Measurements from ENCODE around the gene DLX5. TPM values are rescaled to one million over a fixed set of nuclear protein-coding genes. Genes with fewer than 3 reads are reported as not detected.

Gene DLX5
- total RNA-seq, 1 experiment from 2014 or later, result not detected

DNA sequence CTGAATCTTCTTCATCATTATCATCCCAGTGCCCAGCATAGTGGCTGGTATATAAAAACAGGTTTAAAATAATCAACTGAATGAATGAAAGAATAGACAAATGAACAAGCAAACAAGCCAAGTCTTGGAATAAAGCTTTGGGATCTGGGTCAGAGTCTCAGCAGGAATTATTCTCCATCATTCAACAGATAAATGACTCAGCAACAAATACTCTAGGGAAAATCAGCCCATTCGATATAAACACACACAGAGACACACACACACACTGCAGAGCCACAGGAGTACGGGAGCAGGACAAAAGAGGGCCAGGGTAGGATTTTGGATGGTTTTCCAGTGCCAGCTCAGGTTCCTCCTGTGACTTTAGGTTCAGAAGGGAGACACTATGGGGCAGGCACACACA is 48.5 kb downstream of the DLX5 start:
- Histone ChIP-seq H3K4me3 (ENCODE audit: low read depth in 2 of 2, low read length in 2 of 2) (no peak overlapping the region), H3K4me1 (ENCODE audit: control insufficient read depth, insufficient read depth, low read length) (no peaks in the 10 kb centered on the region), H3K36me3 (ENCODE audit: control insufficient read depth, insufficient read depth, low read length) (no peaks in the 10 kb centered on the region), H3K27ac (ENCODE audit: low read length) (no peak overlapping the region), H3K9me3 (ENCODE audit: control insufficient read depth, insufficient read depth, low read depth, low read length) (no peaks in the 10 kb centered on the region), H3K27me3 (ENCODE audit: control insufficient read depth, insufficient read depth, low read length) (no peaks in the 10 kb centered on the region)
- ChIA-PET CTCF (no interaction called here), POLR2A (no interaction called here)
- intact Hi-C loops (cut with micrococcal nuclease; ENCODE audit: unreplicated experiment) (no loop called here), in situ Hi-C loops (cut with HindIII; ENCODE audit: low pct_unique_long_range_greater_than_20kb, low sequenced_read_pairs) (no loop called here)
- ATAC-seq, result no peak
- TF ChIP-seq, protein P1, sequence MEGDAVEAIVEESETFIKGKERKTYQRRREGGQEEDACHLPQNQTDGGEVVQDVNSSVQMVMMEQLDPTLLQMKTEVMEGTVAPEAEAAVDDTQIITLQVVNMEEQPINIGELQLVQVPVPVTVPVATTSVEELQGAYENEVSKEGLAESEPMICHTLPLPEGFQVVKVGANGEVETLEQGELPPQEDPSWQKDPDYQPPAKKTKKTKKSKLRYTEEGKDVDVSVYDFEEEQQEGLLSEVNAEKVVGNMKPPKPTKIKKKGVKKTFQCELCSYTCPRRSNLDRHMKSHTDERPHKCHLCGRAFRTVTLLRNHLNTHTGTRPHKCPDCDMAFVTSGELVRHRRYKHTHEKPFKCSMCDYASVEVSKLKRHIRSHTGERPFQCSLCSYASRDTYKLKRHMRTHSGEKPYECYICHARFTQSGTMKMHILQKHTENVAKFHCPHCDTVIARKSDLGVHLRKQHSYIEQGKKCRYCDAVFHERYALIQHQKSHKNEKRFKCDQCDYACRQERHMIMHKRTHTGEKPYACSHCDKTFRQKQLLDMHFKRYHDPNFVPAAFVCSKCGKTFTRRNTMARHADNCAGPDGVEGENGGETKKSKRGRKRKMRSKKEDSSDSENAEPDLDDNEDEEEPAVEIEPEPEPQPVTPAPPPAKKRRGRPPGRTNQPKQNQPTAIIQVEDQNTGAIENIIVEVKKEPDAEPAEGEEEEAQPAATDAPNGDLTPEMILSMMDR (IDR thresholded peaks at IDR 0.05), result no peak
- TF ChIP-seq TCF7L2 (IDR thresholded peaks at IDR 0.05; ENCODE audit: low read depth, low read length), result no peak
- TF ChIP-seq, protein P2, sequence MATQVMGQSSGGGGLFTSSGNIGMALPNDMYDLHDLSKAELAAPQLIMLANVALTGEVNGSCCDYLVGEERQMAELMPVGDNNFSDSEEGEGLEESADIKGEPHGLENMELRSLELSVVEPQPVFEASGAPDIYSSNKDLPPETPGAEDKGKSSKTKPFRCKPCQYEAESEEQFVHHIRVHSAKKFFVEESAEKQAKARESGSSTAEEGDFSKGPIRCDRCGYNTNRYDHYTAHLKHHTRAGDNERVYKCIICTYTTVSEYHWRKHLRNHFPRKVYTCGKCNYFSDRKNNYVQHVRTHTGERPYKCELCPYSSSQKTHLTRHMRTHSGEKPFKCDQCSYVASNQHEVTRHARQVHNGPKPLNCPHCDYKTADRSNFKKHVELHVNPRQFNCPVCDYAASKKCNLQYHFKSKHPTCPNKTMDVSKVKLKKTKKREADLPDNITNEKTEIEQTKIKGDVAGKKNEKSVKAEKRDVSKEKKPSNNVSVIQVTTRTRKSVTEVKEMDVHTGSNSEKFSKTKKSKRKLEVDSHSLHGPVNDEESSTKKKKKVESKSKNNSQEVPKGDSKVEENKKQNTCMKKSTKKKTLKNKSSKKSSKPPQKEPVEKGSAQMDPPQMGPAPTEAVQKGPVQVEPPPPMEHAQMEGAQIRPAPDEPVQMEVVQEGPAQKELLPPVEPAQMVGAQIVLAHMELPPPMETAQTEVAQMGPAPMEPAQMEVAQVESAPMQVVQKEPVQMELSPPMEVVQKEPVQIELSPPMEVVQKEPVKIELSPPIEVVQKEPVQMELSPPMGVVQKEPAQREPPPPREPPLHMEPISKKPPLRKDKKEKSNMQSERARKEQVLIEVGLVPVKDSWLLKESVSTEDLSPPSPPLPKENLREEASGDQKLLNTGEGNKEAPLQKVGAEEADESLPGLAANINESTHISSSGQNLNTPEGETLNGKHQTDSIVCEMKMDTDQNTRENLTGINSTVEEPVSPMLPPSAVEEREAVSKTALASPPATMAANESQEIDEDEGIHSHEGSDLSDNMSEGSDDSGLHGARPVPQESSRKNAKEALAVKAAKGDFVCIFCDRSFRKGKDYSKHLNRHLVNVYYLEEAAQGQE (IDR thresholded peaks at IDR 0.05; ENCODE audit: insufficient read depth in 1 of 2, low read depth in 2 of 2, low read length in 1 of 2), result no peak
- TF ChIP-seq SIN3A (IDR thresholded peaks at IDR 0.05; ENCODE audit: borderline replicate concordance, insufficient read depth, low read depth, low read length), result no peak
- no peak for TF ChIP-seq POLR2AphosphoS5 (IDR thresholded peaks at IDR 0.05; ENCODE audit: low read depth, low read length)
- no peak for DNase-seq (ENCODE audit: low read depth, low spot score)
- BruUV-seq (replicated peaks), result no TSS peak

DNA sequence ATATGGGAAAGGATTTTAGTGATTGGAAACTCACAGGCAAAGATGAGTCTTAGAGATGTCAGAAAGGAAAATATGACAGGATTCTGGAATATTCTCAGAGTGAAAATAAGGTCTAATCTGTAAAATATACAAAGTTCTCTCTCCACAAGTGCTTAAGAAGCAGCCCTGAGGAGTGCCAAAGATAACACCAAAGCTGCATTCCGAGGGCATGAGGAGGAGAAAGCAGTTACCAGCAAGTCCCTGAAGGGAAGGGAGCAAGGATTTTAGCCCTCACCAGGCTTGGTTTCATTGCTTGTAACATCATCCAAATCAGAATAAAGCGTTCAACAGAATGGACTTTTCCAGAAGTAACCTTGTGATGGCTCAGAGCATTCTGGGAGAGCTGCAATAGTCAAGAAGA is 50.6 kb downstream of the DLX5 start:
- no TSS peak for BruUV-seq (replicated peaks)
- intact Hi-C loops (cut with micrococcal nuclease; ENCODE audit: unreplicated experiment), result no loop called here

More for the DNA sequence above, 50.6 kb downstream of the DLX5 start:
- Histone ChIP-seq H3K9me3 (ENCODE audit: control insufficient read depth, insufficient read depth, low read depth, low read length) (no peaks in the 10 kb centered on the region), H3K4me3 (ENCODE audit: low read depth in 2 of 2, low read length in 2 of 2) (no peak overlapping the region), H3K36me3 (ENCODE audit: control insufficient read depth, insufficient read depth, low read length) (no peaks in the 10 kb centered on the region), H3K27me3 (ENCODE audit: control insufficient read depth, insufficient read depth, low read length) (no peaks in the 10 kb centered on the region), H3K4me1 (ENCODE audit: control insufficient read depth, insufficient read depth, low read length) (no peaks in the 10 kb centered on the region), H3K27ac (ENCODE audit: low read length) (no peak overlapping the region)
- POLR2A ChIA-PET, result no interaction called here
- in situ Hi-C loops (cut with HindIII; ENCODE audit: low pct_unique_long_range_greater_than_20kb, low sequenced_read_pairs), result no loop called here
- no peak for ATAC-seq
- DNase-seq (ENCODE audit: low read depth, low spot score), result no peak
- TF ChIP-seq TCF7L2 (IDR thresholded peaks at IDR 0.05; ENCODE audit: low read depth, low read length) (no peak), POLR2AphosphoS5 (IDR thresholded peaks at IDR 0.05; ENCODE audit: low read depth, low read length) (no peak), SIN3A (IDR thresholded peaks at IDR 0.05; ENCODE audit: borderline replicate concordance, insufficient read depth, low read depth, low read length) (no peak)
- TF ChIP-seq, protein P1 (IDR thresholded peaks at IDR 0.05), result no peak
- TF ChIP-seq, protein P2 (IDR thresholded peaks at IDR 0.05; ENCODE audit: insufficient read depth in 1 of 2, low read depth in 2 of 2, low read length in 1 of 2), result no peak
- CTCF ChIA-PET, result no interaction called here

All from Panc1 (cell line).